HCT116 (cell line): Measurements from ENCODE around the gene MAML3.

Experiments used
- ELF1 ChIP-seq: IDR thresholded peaks from 2 replicates; pipeline ENCODE4 v1.6.1; 2012; ENCODE audit warnings: low read depth, borderline replicate concordance
- EZH2 ChIP-seq: fragments of 200-600 bp; sonication (generic); IDR thresholded peaks from 2 replicates; pipeline ENCODE4 v1.6.1; 2017; ENCODE audit warnings: antibody characterized with exemption, mixed run types
- POLR2A ChIP-seq: IDR thresholded peaks from 2 replicates; pipeline ENCODE4 v1.7.0; 2011; ENCODE audit warnings: borderline replicate concordance; ENCODE audit not compliant: insufficient read depth, insufficient read length; ENCODE audit errors: extremely low read depth
- POLR2AphosphoS5 ChIP-seq: IDR thresholded peaks from 2 replicates; pipeline ENCODE4 v1.6.1; 2011; ENCODE audit warnings: mild to moderate bottlenecking, low read depth, low read length, moderate library complexity
- TF ChIP-seq, protein P1 (sequence below), 3 experiments: fragments of 200-600 bp in 1 of 3; sonication (generic) in 1 of 3; IDR thresholded peaks in 2 of 3; conservative IDR thresholded peaks in 1 of 3; 2 replicates each; pipeline ENCODE4 v1.5.1; 2012 to 2017; ENCODE audit warnings: low read depth in 2 of 3, low read length in 2 of 3, antibody characterized with exemption in 1 of 3, borderline replicate concordance in 1 of 3, control low read depth in 1 of 3, mild to moderate bottlenecking in 1 of 3, mixed read lengths in 1 of 3, mixed run types in 1 of 3, moderate library complexity in 1 of 3; ENCODE audit not compliant: insufficient read depth in 1 of 3

GRCh38 chr4:139740531-139741041 is 413.4 kb downstream of the MAML3 start:
- TF ChIP-seq, protein P1, sequence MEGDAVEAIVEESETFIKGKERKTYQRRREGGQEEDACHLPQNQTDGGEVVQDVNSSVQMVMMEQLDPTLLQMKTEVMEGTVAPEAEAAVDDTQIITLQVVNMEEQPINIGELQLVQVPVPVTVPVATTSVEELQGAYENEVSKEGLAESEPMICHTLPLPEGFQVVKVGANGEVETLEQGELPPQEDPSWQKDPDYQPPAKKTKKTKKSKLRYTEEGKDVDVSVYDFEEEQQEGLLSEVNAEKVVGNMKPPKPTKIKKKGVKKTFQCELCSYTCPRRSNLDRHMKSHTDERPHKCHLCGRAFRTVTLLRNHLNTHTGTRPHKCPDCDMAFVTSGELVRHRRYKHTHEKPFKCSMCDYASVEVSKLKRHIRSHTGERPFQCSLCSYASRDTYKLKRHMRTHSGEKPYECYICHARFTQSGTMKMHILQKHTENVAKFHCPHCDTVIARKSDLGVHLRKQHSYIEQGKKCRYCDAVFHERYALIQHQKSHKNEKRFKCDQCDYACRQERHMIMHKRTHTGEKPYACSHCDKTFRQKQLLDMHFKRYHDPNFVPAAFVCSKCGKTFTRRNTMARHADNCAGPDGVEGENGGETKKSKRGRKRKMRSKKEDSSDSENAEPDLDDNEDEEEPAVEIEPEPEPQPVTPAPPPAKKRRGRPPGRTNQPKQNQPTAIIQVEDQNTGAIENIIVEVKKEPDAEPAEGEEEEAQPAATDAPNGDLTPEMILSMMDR (IDR thresholded peaks at IDR 0.05 in 2 of 3, conservative IDR thresholded peaks at IDR 0.05 in 1 of 3; ENCODE audit: borderline replicate concordance in 1 of 3, insufficient read depth in 1 of 3, low read depth in 2 of 3, low read length in 2 of 3) = no peak
- TF ChIP-seq POLR2AphosphoS5 (no peak), ELF1 (no peak), POLR2A (no peak), EZH2 (no peak)
